Right lobe of liver (tissue), 4 donors: ENCODE data around the gene SFI1.

Experiments used
- CTCF ChIP-seq, 4 donors: fragments of 200-600 bp in 3 of 4; fragments of 450-650 bp in 1 of 4; IDR thresholded peaks; one replicate each; pipeline versions ENCODE4 v1.5.1 to v1.8.0; 2016 to 2022; ENCODE audit warnings: antibody characterized with exemption in 4 of 4, mild to moderate bottlenecking in 2 of 4
- POLR2A ChIP-seq: fragments of 450-650 bp; IDR thresholded peaks from one replicate; pipeline ENCODE4 v1.6.1; 2017; ENCODE audit warnings: antibody characterized with exemption, mild to moderate bottlenecking
- donor health status: DM: no; HTN: no; CAD: no.
- donor health status: DM: no; HTN: no; CAD: no.
- donor health status: DM: no; HTN: yes; CAD: no.

GRCh38 chr22:31654408-31654807, 158.1 kb downstream of the SFI1 start:
- TF ChIP-seq CTCF (IDR thresholded peaks at IDR 0.05) (no peak), POLR2A (no peak)
